IMR-90 (cell line): Measurements from ENCODE around the gene SNRNP35. TPM values are rescaled to one million over a fixed set of nuclear protein-coding genes. Genes with fewer than 3 reads are reported as not detected.

Source experiments
- ATAC-seq: fragments of 200-7000 bp; cut with Tn5 transposase; 2 replicates; pipeline ENCODE4 v1.9.1; 2020; ENCODE audit warnings: low read depth, mild to moderate bottlenecking, moderate library complexity
- BruUV-seq: library from RNA; stranded (reverse); fragments of 400-500 nt; replicated peaks from 2 replicates; lab custom pipeline; 2021; lab: Mats Ljungman, UMichigan
- CTCF ChIA-PET: fragments of 300-600 bp; formaldehyde crosslinking; extraction: SDS; loops from one replicate; lab custom pipeline; 2021; ENCODE audit warnings: antibody characterized with exemption; lab: Yijun Ruan, JAX
- POLR2A ChIA-PET: fragments of 300-600 bp; sonication (Branson Sonifier 250); formaldehyde crosslinking; loops from one replicate; lab custom pipeline; 2022; ENCODE audit warnings: antibody characterized with exemption; ENCODE audit not compliant: unreplicated experiment; lab: Charles Lee
- DNase-seq: peaks from one replicate; pipeline ENCODE4 v3.0.0; 2013
- H2AFZ ChIP-seq: replicated peaks from 2 replicates; pipeline ENCODE3; 2013; ENCODE audit warnings: low read length, mild to moderate bottlenecking; ENCODE audit not compliant: poor library complexity
- H2AK5ac ChIP-seq: 2 replicates; pipeline ENCODE4 v1.6.1; 2013; ENCODE audit warnings: low read depth, low read length, inconsistent platforms
- H2AK9ac ChIP-seq: replicated peaks from 2 replicates; pipeline ENCODE3; 2013; ENCODE audit warnings: mild to moderate bottlenecking, low read depth, low read length, moderate library complexity; ENCODE audit not compliant: poor library complexity
- H2BK120ac ChIP-seq: 2 replicates; pipeline ENCODE4 v1.6.1; 2013; ENCODE audit warnings: low read depth, low read length, inconsistent platforms
- H2BK15ac ChIP-seq: 3 replicates; pipeline ENCODE4 v1.6.1; 2013; ENCODE audit warnings: low read depth, low read length, inconsistent platforms
- H2BK20ac ChIP-seq: 2 replicates; pipeline ENCODE4 v1.6.1; 2013; ENCODE audit warnings: low read depth, mild to moderate bottlenecking, inconsistent platforms, low read length, moderate library complexity
- H2BK5ac ChIP-seq: 2 replicates; pipeline ENCODE4 v1.6.1; 2013; ENCODE audit warnings: mild to moderate bottlenecking, low read depth, low read length, inconsistent platforms; ENCODE audit not compliant: poor library complexity, severe bottlenecking
- H3K14ac ChIP-seq: replicated peaks from 2 replicates; pipeline ENCODE4 v1.6.1; 2013; ENCODE audit warnings: low read depth, low read length, inconsistent platforms
- H3K18ac ChIP-seq: 2 replicates; pipeline ENCODE4 v1.6.1; 2013; ENCODE audit warnings: low read depth, low read length, control low read depth
- H3K23ac ChIP-seq: 2 replicates; pipeline ENCODE4 v1.6.1; 2013; ENCODE audit warnings: low read depth, low read length, inconsistent platforms
- H3K27ac ChIP-seq: 2 replicates; pipeline ENCODE4 v1.5.1; 2013; ENCODE audit warnings: mild to moderate bottlenecking, control low read depth, low read length; ENCODE audit not compliant: insufficient read depth
- H3K27me3 ChIP-seq: 2 replicates; pipeline ENCODE4 v1.6.1; 2013; ENCODE audit warnings: low read length; ENCODE audit not compliant: control insufficient read depth, insufficient read depth
- H3K36me3 ChIP-seq: 2 replicates; pipeline ENCODE4 v1.6.1; 2013; ENCODE audit warnings: low read length, mixed read lengths; ENCODE audit not compliant: control insufficient read depth, insufficient read depth
- H3K4ac ChIP-seq: 2 replicates; pipeline ENCODE4 v1.6.1; 2013; ENCODE audit warnings: low read depth, low read length, inconsistent platforms
- H3K4me1 ChIP-seq: 2 replicates; pipeline ENCODE4 v1.6.1; 2013; ENCODE audit warnings: low read length, mixed read lengths; ENCODE audit not compliant: control insufficient read depth, insufficient read depth
- H3K4me2 ChIP-seq: 2 replicates; pipeline ENCODE4 v1.6.1; 2013; ENCODE audit warnings: low read depth, mild to moderate bottlenecking, control low read depth, low read length, moderate library complexity
- H3K4me3 ChIP-seq: 2 replicates; pipeline ENCODE4 v1.5.1; 2013; ENCODE audit warnings: low read depth, mild to moderate bottlenecking, control low read depth, low read length, moderate library complexity; ENCODE audit not compliant: insufficient read depth
- H3K56ac ChIP-seq: 2 replicates; pipeline ENCODE4 v1.6.1; 2013; ENCODE audit warnings: low read length, inconsistent platforms; ENCODE audit not compliant: insufficient read depth; ENCODE audit errors: extremely low read depth
- H3K79me1 ChIP-seq, 2 experiments: 2 replicates each; pipeline ENCODE4 v1.6.1; 2013; ENCODE audit warnings: low read length in 2 of 2, inconsistent platforms in 1 of 2, low read depth in 1 of 2
- H3K9ac ChIP-seq: 2 replicates; pipeline ENCODE4 v1.6.1; 2013; ENCODE audit warnings: low read depth, low read length, control low read depth
- H3K9me1 ChIP-seq: 2 replicates; pipeline ENCODE4 v1.6.1; 2013; ENCODE audit warnings: low read length, inconsistent platforms; ENCODE audit not compliant: insufficient read depth
- H3K9me3 ChIP-seq: 2 replicates; pipeline ENCODE4 v1.6.1; 2013; ENCODE audit warnings: low read length; ENCODE audit not compliant: control insufficient read depth, insufficient read depth
- H4K20me1 ChIP-seq: 2 replicates; pipeline ENCODE4 v1.6.1; 2013; ENCODE audit warnings: low read length, inconsistent platforms; ENCODE audit not compliant: insufficient read depth
- H4K5ac ChIP-seq: 2 replicates; pipeline ENCODE4 v1.6.1; 2013; ENCODE audit warnings: mild to moderate bottlenecking, low read depth, low read length, control low read depth
- H4K8ac ChIP-seq, 2 experiments: 2 replicates each; pipeline ENCODE4 v1.6.1; 2013; ENCODE audit warnings: low read depth in 2 of 2, low read length in 2 of 2, control low read depth in 1 of 2, inconsistent platforms in 1 of 2
- H4K91ac ChIP-seq: 2 replicates; pipeline ENCODE4 v1.6.1; 2013; ENCODE audit warnings: low read depth, low read length, inconsistent platforms; ENCODE audit not compliant: insufficient read depth
- BHLHE40 ChIP-seq: fragments of 150-350 bp; IDR thresholded peaks from 2 replicates; pipeline ENCODE4 v1.6.1; 2016; ENCODE audit warnings: mild to moderate bottlenecking, low read depth, low read length
- CEBPB ChIP-seq: IDR thresholded peaks from 2 replicates; pipeline ENCODE4 v1.6.1; 2012; ENCODE audit warnings: low read depth, low read length, improper control_type of control experiment
- CHD1 ChIP-seq: IDR thresholded peaks from 2 replicates; pipeline ENCODE4 v1.6.1; 2012; ENCODE audit warnings: low read depth, low read length, improper control_type of control experiment
- CTCF ChIP-seq: conservative IDR thresholded peaks from 2 replicates; pipeline ENCODE4 v1.5.1; 2012; ENCODE audit warnings: mild to moderate bottlenecking, low read depth, low read length, improper control_type of control experiment
- ELK1 ChIP-seq: fragments of 150-350 bp; IDR thresholded peaks from 2 replicates; pipeline ENCODE4 v1.6.1; 2016; ENCODE audit warnings: low read depth, mild to moderate bottlenecking, low read length, moderate library complexity, borderline replicate concordance
- FOS ChIP-seq: fragments of 150-350 bp; IDR thresholded peaks from 2 replicates; pipeline ENCODE4 v1.6.1; 2016; ENCODE audit warnings: low read depth, low read length
- MAFK ChIP-seq: IDR thresholded peaks from 2 replicates; pipeline ENCODE4 v1.6.1; 2012; ENCODE audit warnings: low read depth, low read length, improper control_type of control experiment
- MAZ ChIP-seq: IDR thresholded peaks from 2 replicates; pipeline ENCODE4 v1.6.1; 2012; ENCODE audit warnings: low read depth, mild to moderate bottlenecking, low read length, improper control_type of control experiment, moderate library complexity, borderline replicate concordance
- MXI1 ChIP-seq: IDR thresholded peaks from 2 replicates; pipeline ENCODE4 v1.6.1; 2012; ENCODE audit warnings: low read depth, mild to moderate bottlenecking, low read length, moderate library complexity, borderline replicate concordance
- NFE2L2 ChIP-seq: fragments of 150-350 bp; IDR thresholded peaks from 2 replicates; pipeline ENCODE4 v1.6.1; 2016; ENCODE audit warnings: low read depth, mild to moderate bottlenecking, low read length
- POLR2A ChIP-seq: IDR thresholded peaks from 2 replicates; pipeline ENCODE4 v1.6.1; 2012; ENCODE audit warnings: mild to moderate bottlenecking, low read depth, low read length
- RAD21 ChIP-seq: IDR thresholded peaks from 2 replicates; pipeline ENCODE4 v1.6.1; 2012; ENCODE audit warnings: low read length, improper control_type of control experiment
- RCOR1 ChIP-seq: IDR thresholded peaks from 2 replicates; pipeline ENCODE4 v1.6.1; 2012; ENCODE audit warnings: mild to moderate bottlenecking, low read length, improper control_type of control experiment; ENCODE audit not compliant: insufficient replicate concordance
- RFX5 ChIP-seq: IDR thresholded peaks from 2 replicates; pipeline ENCODE4 v1.8.0; 2012; ENCODE audit warnings: low read depth, mild to moderate bottlenecking, low read length, moderate library complexity
- SMC3 ChIP-seq: fragments of 150-350 bp; IDR thresholded peaks from 2 replicates; pipeline ENCODE4 v1.6.1; 2016; ENCODE audit warnings: low read depth, mild to moderate bottlenecking, antibody characterized with exemption, low read length, moderate library complexity
- USF2 ChIP-seq: fragments of 150-350 bp; IDR thresholded peaks from 2 replicates; pipeline ENCODE4 v1.6.1; 2017; ENCODE audit warnings: mild to moderate bottlenecking, antibody characterized with exemption, low read length, low read depth
- WGBS, 2 experiments: methylation state at CpG; one replicate each; pipeline versions ENCODE4 v1.1.5 to v1.1.7; 2013; ENCODE audit warnings: missing lambda C conversion rate in 2 of 2; ENCODE audit not compliant: insufficient read length in 1 of 2; ENCODE audit errors: extremely low coverage in 2 of 2; 5-methylcytosine and 5-hydroxymethylcytosine counted together
- dilution Hi-C: fragments of 300-500 bp; cut with HindIII; formaldehyde crosslinking; loops from one replicate; pipeline ENCODE4 v1.14.3; 2018; ENCODE audit warnings: low sequenced_read_pairs; ENCODE audit not compliant: unreplicated experiment
- in situ Hi-C: fragments of 300-500 bp; cut with MboI; formaldehyde crosslinking; loops from 3 replicates; pipeline ENCODE4 v1.14.3; 2019; ENCODE audit warnings: low sequenced_read_pairs, inconsistent platforms, mixed read lengths
- intact Hi-C: fragments of 100-400 bp; cut with micrococcal nuclease; formaldehyde crosslinking; loops from 2 replicates; pipeline ENCODE4 v1.10.0; 2022
- polyA plus RNA-seq, 3 experiments: library from polyadenylated mRNA; depleted of rRNA; stranded (reverse); fragments of >200 nt; gene quantifications; 2 replicates each; pipeline ENCODE4 v1.2.3, GENCODE V29; 2012; ENCODE audit warnings: low replicate concordance in 1 of 3
- total RNA-seq: library from RNA; depleted of rRNA; stranded (reverse); fragments of >200 nt; gene quantifications from 2 replicates; pipeline ENCODE4 v1.2.3, GENCODE V29; 2012

Gene SNRNP35
- total and polyA plus RNA-seq, 2 of the 4 experiments (the other 2 are of a cell fraction), result 4.7 to 15.4 TPM

GRCh38 chr12:123491481-123491880, 33.5 kb downstream of the SNRNP35 start:
- H3K14ac ChIP-seq, result no peak overlapping the region
- peaks cover 4% of the 10 kb centered on the region; the same call in 1 of the 2 replicates for H3K4me1 ChIP-seq
- no peak overlapping the region for H2BK15ac ChIP-seq
- no peak overlapping the region for H3K18ac ChIP-seq
- H2BK20ac ChIP-seq, result no peak overlapping the region
- no peak overlapping the region for H3K9ac ChIP-seq
- no TSS peak for BruUV-seq
- no peaks in the 10 kb centered on the region for H3K79me1 ChIP-seq
- dilution Hi-C loops (no loop called here), in situ Hi-C loops (no loop called here), intact Hi-C loops (no loop called here)
- H3K9me1 ChIP-seq, result no peaks in the 10 kb centered on the region; the same call in 1 of the 2 replicates
- no peak overlapping the region for H3K4ac ChIP-seq
- no peak overlapping the region for H4K91ac ChIP-seq
- H3K9me3 ChIP-seq, result no peaks in the 10 kb centered on the region
- H4K20me1 ChIP-seq, result no peaks in the 10 kb centered on the region
- DNase-seq (no peak), ATAC-seq (no peak)
- TF ChIP-seq CHD1 (no peak), USF2 (no peak), CTCF (no peak), MXI1 (no peak), SMC3 (no peak), BHLHE40 (no peak), MAZ (no peak), MAFK (no peak), NFE2L2 (no peak), RAD21 (no peak), CEBPB (no peak), FOS (no peak), RFX5 (no peak), ELK1 (no peak), POLR2A (no peak), RCOR1 (no peak)
- CTCF ChIA-PET, result no interaction called here
- H3K4me2 ChIP-seq, result no peak overlapping the region
- H2BK120ac ChIP-seq, result no peak overlapping the region
- WGBS, 2 experiments, result 92% methylated on average over 12 of the region's 13 CpGs; no CpG with 5 or more reads in 1 of the 2 experiments
- peaks cover 10% of the 10 kb centered on the region for H3K36me3 ChIP-seq
- no peak overlapping the region for H2AK5ac ChIP-seq
- H3K27me3 ChIP-seq, result no peaks in the 10 kb centered on the region
- no peak overlapping the region for H3K27ac ChIP-seq
- no peak overlapping the region for H2BK5ac ChIP-seq
- H3K56ac ChIP-seq, result no peak overlapping the region
- H4K8ac ChIP-seq, result no peak overlapping the region
- H3K23ac ChIP-seq, result no peak overlapping the region
- peak overlapping the region; percentile 39 for H2AK9ac ChIP-seq
- H3K4me3 ChIP-seq, result no peak overlapping the region
- no peak overlapping the region for H2AFZ ChIP-seq
- POLR2A ChIA-PET, result no interaction called here
- H4K5ac ChIP-seq, result no peak overlapping the region
